Duodenal mucosa (tissue), 2 donors: Measurements from ENCODE around the gene PYROXD2.

Experiments used
- H3K27ac ChIP-seq: one replicate; pipeline ENCODE4 v1.7.0; 2013; ENCODE audit warnings: low read depth, low read length
- H3K27me3 ChIP-seq, 2 donors: one replicate each; pipeline ENCODE4 v1.7.0; 2013; ENCODE audit warnings: low read length in 2 of 2, control low read depth in 1 of 2; ENCODE audit not compliant: insufficient read depth in 2 of 2, control insufficient read depth in 1 of 2
- H3K36me3 ChIP-seq, 2 donors: one replicate each; pipeline ENCODE4 v1.7.0; 2013; ENCODE audit warnings: low read length in 2 of 2, control low read depth in 1 of 2; ENCODE audit not compliant: insufficient read depth in 2 of 2, control insufficient read depth in 1 of 2
- H3K4me1 ChIP-seq, 2 donors: one replicate each; pipeline ENCODE4 v1.7.0; 2013; ENCODE audit warnings: low read length in 2 of 2, control low read depth in 1 of 2; ENCODE audit not compliant: insufficient read depth in 2 of 2, control insufficient read depth in 1 of 2
- H3K4me3 ChIP-seq, 2 donors: one replicate each; pipeline ENCODE4 v1.7.0; 2013; ENCODE audit warnings: low read length in 2 of 2, low read depth in 1 of 2
- H3K9ac ChIP-seq, 2 donors: one replicate each; pipeline ENCODE4 v1.7.0; 2013; ENCODE audit warnings: low read length in 2 of 2, low read depth in 1 of 2
- H3K9me3 ChIP-seq, 2 donors: one replicate each; pipeline ENCODE4 v1.7.0; 2013; ENCODE audit warnings: low read length in 2 of 2, control low read depth in 1 of 2; ENCODE audit not compliant: control insufficient read depth in 1 of 2

The PYROXD2 gene

GRCh38 chr10:98414932-98415730, at the start of gene PYROXD2:
PYROXD2 (minus strand) TSS chr10:98415182; CDS start chr10:98415135, 47 bp downstream.
- no peaks in the 10 kb centered on the region for H3K9me3 ChIP-seq
- H3K9ac ChIP-seq = peak within 1 kb of the TSS; percentile 58 to 60
- peak within 1 kb of the TSS; percentile 25 for H3K27ac ChIP-seq
- peaks cover 16 to 19% of the 10 kb centered on the region in 2 donors for H3K4me1 ChIP-seq
- peak within 1 kb of the TSS; percentile 73 to 82 for H3K4me3 ChIP-seq
- H3K27me3 ChIP-seq = no peaks in the 10 kb centered on the region
- peaks cover 21 to 30% of the 10 kb centered on the region in 2 donors for H3K36me3 ChIP-seq

GRCh38 chr10:98463976-98464754, 49.2 kb upstream of the PYROXD2 start:
- H3K4me1 ChIP-seq = peaks cover 7 to 16% of the 10 kb centered on the region in 2 donors
- H3K4me3 ChIP-seq = no peak overlapping the region
- no peaks in the 10 kb centered on the region for H3K36me3 ChIP-seq
- H3K27me3 ChIP-seq = no peaks in the 10 kb centered on the region
- H3K27ac ChIP-seq = no peak overlapping the region
- no peaks in the 10 kb centered on the region for H3K9me3 ChIP-seq
- H3K9ac ChIP-seq = no peak overlapping the region

- Histone ChIP-seq H3K27me3 (no peaks in the 10 kb centered on the region), H3K27ac (no peak overlapping the region), H3K9ac (no peak overlapping the region), H3K4me1 (peaks cover 7 to 12% of the 10 kb centered on the region in 2 donors), H3K4me3 (no peak overlapping the region), H3K9me3 (no peaks in the 10 kb centered on the region), H3K36me3 (no peaks in the 10 kb centered on the region)
Measured at GRCh38 chr10:98463016-98463415, 48.0 kb upstream of the PYROXD2 start.

DNA sequence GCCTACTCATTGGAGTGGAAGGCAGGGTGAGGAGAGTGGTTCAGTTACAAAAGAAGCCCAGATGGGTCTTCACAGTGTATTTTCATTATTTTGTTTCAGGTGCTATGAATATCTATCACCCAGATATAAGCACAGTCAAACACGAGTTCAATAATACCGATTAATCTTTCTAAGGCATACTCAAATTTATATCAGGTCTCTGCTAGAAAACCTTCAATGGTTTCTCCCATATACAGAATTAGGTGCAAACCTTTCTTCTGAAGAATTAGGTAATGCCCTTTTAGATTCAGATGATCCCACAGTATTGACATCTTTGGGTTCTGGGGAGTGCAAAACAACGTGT, 46.5 kb upstream of the PYROXD2 start:
- H3K4me3 ChIP-seq = no peak overlapping the region
- no peaks in the 10 kb centered on the region for H3K9me3 ChIP-seq
- no peak overlapping the region for H3K9ac ChIP-seq
- H3K36me3 ChIP-seq = no peaks in the 10 kb centered on the region
- peaks cover 0 to 4% of the 10 kb centered on the region in 2 donors for H3K27me3 ChIP-seq
- H3K27ac ChIP-seq = no peak overlapping the region
- H3K4me1 ChIP-seq = peaks cover 7 to 12% of the 10 kb centered on the region in 2 donors

- Histone ChIP-seq H3K27ac (no peak overlapping the region), H3K4me3 (no peak overlapping the region), H3K9me3 (no peaks in the 10 kb centered on the region), H3K36me3 (no peaks in the 10 kb centered on the region), H3K27me3 (peaks cover 0 to 4% of the 10 kb centered on the region in 2 donors), H3K9ac (no peak overlapping the region), H3K4me1 (peaks cover 7 to 12% of the 10 kb centered on the region in 2 donors)
Measured at GRCh38 chr10:98460837-98461499, 46.0 kb upstream of the PYROXD2 start.

- Histone ChIP-seq H3K4me3 (no peak overlapping the region), H3K27me3 (peaks cover 0 to 4% of the 10 kb centered on the region in 2 donors), H3K9me3 (no peaks in the 10 kb centered on the region), H3K9ac (no peak overlapping the region), H3K36me3 (no peaks in the 10 kb centered on the region), H3K27ac (no peak overlapping the region), H3K4me1 (peaks cover 7 to 12% of the 10 kb centered on the region in 2 donors)
Measured at GRCh38 chr10:98458809-98459784, 44.1 kb upstream of the PYROXD2 start.

DNA sequence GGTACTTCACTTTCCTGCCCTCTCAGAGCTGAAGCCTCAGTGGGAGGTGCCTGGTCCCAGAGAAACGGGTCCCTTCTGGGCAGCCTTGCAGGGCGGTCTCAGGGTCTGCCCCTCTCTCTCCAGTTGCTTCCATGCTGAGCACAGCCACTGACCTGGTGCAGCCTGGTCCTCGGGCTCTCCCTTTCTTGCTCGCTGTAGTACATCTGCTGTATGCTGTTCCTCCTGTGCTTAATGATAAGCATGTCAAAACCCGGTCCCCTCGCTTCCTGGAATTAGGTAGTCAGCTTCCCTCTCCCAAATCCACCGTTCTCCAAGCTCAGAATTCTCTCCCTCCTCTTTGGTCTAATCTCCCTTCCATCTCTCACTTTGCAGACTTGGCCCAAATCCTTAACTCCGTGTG, 42.7 kb upstream of the PYROXD2 start:
- Histone ChIP-seq H3K27ac (no peak overlapping the region), H3K4me3 (no peak overlapping the region), H3K36me3 (no peaks in the 10 kb centered on the region), H3K4me1 (peaks cover 7 to 12% of the 10 kb centered on the region in 2 donors), H3K27me3 (peaks cover 0 to 4% of the 10 kb centered on the region in 2 donors), H3K9ac (no peak overlapping the region), H3K9me3 (no peaks in the 10 kb centered on the region)

DNA sequence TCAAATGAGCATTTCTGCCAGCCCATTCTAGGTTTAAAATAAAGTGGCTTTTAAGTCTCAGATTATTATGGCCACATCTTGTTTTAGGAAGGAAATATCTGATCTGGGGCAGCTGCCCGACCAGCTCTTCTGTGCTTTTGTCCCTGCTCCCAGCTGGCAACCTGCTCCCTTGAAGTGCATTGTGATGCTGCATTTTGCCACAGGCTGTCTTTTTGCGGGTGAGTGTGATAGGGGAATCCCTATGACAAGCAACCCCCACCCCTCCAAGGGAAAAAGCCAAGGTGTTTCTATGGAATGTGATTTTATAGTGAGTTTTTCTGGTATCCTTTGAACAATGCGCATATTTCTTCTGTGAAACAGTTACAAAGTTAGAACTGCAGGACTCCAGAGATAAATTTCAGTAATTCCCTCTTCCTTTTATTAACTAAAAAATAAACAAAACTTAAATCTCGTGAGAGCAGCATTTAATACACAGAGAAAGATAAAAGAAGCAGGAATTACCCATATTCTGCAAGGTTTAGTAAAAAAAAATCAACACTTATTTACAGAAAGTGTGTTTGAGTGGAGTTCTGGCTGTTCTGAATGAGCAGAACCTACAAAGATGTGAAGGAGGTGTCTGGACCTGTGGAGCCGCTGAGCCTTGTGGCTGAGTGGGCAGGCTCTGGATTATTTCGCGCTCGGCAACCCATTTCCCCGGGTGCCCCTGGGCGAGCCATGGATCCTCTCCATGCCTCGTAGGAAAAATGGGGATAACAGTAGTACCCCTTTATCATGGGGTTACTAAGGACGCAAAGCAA, 41.9 kb upstream of the PYROXD2 start:
- no peak overlapping the region for H3K4me3 ChIP-seq
- peaks cover 0 to 4% of the 10 kb centered on the region in 2 donors for H3K27me3 ChIP-seq
- H3K27ac ChIP-seq = no peak overlapping the region
- H3K36me3 ChIP-seq = no peaks in the 10 kb centered on the region
- no peaks in the 10 kb centered on the region for H3K9me3 ChIP-seq
- H3K9ac ChIP-seq = no peak overlapping the region
- peaks cover 7 to 12% of the 10 kb centered on the region in 2 donors for H3K4me1 ChIP-seq
